Activated B cell treated with CpG ODN at 0.5 μM for 24 hours (primary cell): ENCODE measurements around the gene RAB8A. TPM values are rescaled to one million over a fixed set of nuclear protein-coding genes. Genes with fewer than 3 reads are reported as not detected.
A peak's percentile ranks its signal among the peaks of the same experiment; 100 is the strongest.

ENCODE experiments used
- ATAC-seq: fragments of 200-7000 bp; cut with Tn5 transposase; one replicate; pipeline ENCODE4 v1.10.0; 2021; ENCODE audit warnings: low read depth, mild to moderate bottlenecking, moderate library complexity
- CTCF ChIA-PET: fragments of 350-600 bp; sonication (Branson Sonifier 250); formaldehyde crosslinking; loops from one replicate; lab custom pipeline; 2021; ENCODE audit warnings: antibody characterized with exemption; lab: Charles Lee
- POLR2A ChIA-PET: fragments of 350-600 bp; sonication (Branson Sonifier 250); formaldehyde crosslinking; loops from one replicate; lab custom pipeline; 2021; ENCODE audit warnings: antibody characterized with exemption; lab: Charles Lee
- DNase-seq: peaks from one replicate; pipeline ENCODE4 v3.0.0; 2022
- H3K27ac Mint-ChIP-seq: one replicate; pipeline ENCODE4 v1.8.0; 2020; ENCODE audit warnings: mixed read lengths
- H3K27me3 Mint-ChIP-seq: one replicate; pipeline ENCODE4 v1.8.0; 2021; ENCODE audit warnings: mixed read lengths
- H3K36me3 Mint-ChIP-seq: one replicate; pipeline ENCODE4 v1.8.0; 2021; ENCODE audit warnings: low read depth, mixed read lengths
- H3K4me1 Mint-ChIP-seq: one replicate; pipeline ENCODE4 v1.8.0; 2021; ENCODE audit warnings: mixed read lengths
- H3K4me3 Mint-ChIP-seq: one replicate; pipeline ENCODE4 v1.8.0; 2020; ENCODE audit warnings: mild to moderate bottlenecking, mixed read lengths
- H3K9me3 Mint-ChIP-seq: one replicate; pipeline ENCODE4 v1.8.0; 2020; ENCODE audit warnings: mixed read lengths
- intact Hi-C: fragments of 100-400 bp; cut with micrococcal nuclease; formaldehyde crosslinking; loops from one replicate; pipeline ENCODE4 v1.15.1; 2024
- total RNA-seq: library from RNA; stranded (reverse); gene quantifications from 2 replicates; pipeline ENCODE4 v1.2.3, GENCODE V29; 2022
- TF ChIP-seq, protein P1 (sequence below): fragments of 200-600 bp; IDR thresholded peaks from one replicate; pipeline ENCODE4 v1.8.0; 2022; ENCODE audit warnings: antibody characterized with exemption, mild to moderate bottlenecking

Gene RAB8A
- total RNA-seq, 1 donor from 2014 or later, result 157 TPM

DNA sequence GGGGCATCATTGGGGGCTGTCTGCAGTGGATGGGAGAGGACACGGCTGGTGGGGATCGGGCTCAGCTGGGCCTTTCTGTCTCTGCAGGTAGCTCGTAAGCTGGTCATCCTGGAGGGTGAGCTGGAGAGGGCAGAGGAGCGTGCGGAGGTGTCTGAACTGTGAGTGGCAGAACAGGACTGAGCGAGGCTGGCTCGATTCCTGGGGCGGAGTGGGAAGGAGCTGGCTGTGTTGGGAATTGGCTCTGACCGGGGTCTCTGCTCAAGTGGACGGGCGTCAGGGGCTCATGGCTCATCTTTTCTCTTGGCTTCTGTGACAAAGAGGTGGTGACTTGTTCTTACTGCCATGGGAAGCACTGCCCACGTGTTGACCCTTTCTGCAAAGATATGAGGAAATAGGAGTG, 23.7 kb upstream of the RAB8A start:
- intact Hi-C loops, result no loop called here
- DNase-seq (no peak), ATAC-seq (no peak)
- no peak overlapping the region for H3K27ac Mint-ChIP-seq
- POLR2A ChIA-PET, result interaction anchor here (0.9 to 2.5 kb wide), 4 partner anchors 11 to 97 kb away, joined by 3 to 12 read pairs (median 4); partner anchors contain the start of gene FAM32A
- H3K4me1 Mint-ChIP-seq, result peaks cover 26% of the 10 kb centered on the region
- CTCF ChIA-PET, result interaction anchor here (1.6 kb wide), 1 partner anchor 23 kb away, joined by 4 read pairs; the partner anchor contains the start of gene RAB8A
- H3K4me3 Mint-ChIP-seq, result no peak overlapping the region
- H3K36me3 Mint-ChIP-seq, result peaks cover 86% of the 10 kb centered on the region
- H3K27me3 Mint-ChIP-seq, result no peaks in the 10 kb centered on the region
- H3K9me3 Mint-ChIP-seq, result no peaks in the 10 kb centered on the region
- TF ChIP-seq, protein P1, sequence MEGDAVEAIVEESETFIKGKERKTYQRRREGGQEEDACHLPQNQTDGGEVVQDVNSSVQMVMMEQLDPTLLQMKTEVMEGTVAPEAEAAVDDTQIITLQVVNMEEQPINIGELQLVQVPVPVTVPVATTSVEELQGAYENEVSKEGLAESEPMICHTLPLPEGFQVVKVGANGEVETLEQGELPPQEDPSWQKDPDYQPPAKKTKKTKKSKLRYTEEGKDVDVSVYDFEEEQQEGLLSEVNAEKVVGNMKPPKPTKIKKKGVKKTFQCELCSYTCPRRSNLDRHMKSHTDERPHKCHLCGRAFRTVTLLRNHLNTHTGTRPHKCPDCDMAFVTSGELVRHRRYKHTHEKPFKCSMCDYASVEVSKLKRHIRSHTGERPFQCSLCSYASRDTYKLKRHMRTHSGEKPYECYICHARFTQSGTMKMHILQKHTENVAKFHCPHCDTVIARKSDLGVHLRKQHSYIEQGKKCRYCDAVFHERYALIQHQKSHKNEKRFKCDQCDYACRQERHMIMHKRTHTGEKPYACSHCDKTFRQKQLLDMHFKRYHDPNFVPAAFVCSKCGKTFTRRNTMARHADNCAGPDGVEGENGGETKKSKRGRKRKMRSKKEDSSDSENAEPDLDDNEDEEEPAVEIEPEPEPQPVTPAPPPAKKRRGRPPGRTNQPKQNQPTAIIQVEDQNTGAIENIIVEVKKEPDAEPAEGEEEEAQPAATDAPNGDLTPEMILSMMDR, result no peak

DNA sequence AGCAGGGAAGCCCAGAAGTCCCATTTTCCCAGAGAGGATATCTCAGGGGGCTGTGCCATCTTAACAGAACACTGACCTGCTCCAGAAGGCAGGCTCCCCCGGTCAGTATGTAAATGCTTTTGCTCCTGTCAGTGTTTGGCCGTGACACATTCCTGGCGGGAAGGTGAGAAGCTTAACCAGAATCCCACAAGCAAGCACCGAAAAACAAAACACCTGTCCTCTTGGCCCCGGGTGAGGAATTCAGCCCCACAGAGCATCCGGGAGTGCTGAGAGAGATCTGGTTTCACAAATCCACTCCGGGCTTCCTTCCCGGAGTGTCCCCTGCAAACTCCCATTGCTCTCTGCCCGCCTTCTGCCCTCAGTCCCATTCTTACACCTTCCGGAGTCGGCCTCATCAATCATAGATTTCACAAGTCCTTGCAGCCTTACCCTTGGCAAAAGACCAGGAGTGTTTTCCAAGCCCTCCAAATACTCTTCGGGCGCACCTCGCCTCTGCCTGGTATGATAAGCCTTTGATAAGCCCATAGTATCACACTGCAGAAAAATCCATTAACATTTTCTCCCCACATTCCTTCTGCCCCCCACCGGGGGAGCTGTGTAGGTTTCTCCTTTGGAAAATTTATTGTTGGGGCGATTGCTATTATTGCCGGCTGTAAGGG, 23.2 kb upstream of the RAB8A start:
- Mint-ChIP-seq H3K27me3 (no peaks in the 10 kb centered on the region), H3K4me1 (peaks cover 22% of the 10 kb centered on the region), H3K4me3 (no peak overlapping the region), H3K36me3 (peaks cover 86% of the 10 kb centered on the region), H3K9me3 (no peaks in the 10 kb centered on the region), H3K27ac (no peak overlapping the region)
- POLR2A ChIA-PET, result interaction anchor here (0.6 to 2.5 kb wide), 6 partner anchors 11 to 97 kb away, joined by 3 to 12 read pairs (median 4); partner anchors contain the start of gene FAM32A
- DNase-seq, result no peak
- CTCF ChIA-PET, result interaction anchor here (1.6 kb wide), 1 partner anchor 23 kb away, joined by 4 read pairs; the partner anchor contains the start of gene RAB8A
- intact Hi-C loops, result no loop called here
- TF ChIP-seq, protein P1, result no peak
- ATAC-seq, result no peak

DNA sequence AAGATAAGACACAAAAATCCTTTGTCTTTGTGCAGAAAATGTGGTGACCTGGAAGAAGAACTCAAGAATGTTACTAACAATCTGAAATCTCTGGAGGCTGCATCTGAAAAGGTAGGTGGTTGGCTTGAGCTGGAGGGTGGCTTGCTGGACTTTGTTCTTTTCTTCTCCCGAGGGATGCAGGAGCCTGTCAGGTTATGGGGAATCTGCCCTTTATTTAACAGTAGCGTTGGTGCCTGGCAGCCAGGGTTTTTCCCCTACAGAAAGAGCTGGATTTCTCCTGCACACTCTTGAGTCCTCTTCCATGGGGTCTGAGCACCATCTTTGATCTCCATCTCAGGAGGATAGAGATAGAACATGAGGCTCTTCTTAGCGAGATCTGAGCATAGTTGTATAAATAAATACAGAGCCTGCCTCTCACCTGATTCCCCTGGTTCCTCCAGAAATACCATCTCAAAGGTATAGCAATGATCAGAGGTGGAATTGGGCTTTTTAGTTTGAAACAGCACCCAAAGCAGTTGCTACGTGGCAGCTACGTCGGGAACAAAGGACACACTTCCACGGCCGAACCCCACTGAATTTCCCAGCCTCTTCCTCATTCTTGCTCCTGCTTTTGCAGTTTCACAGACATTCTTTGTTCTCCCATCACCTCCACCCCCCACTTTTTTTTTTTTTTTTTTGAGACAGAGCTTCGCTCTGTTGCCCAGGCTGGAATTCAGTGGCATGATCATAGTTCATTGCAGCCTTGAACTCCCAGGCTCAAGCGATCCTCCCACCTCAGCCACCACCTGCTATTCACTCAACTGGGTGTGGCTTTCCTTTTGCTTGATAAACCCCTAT, 22.5 kb upstream of the RAB8A start:
- no peak overlapping the region for H3K4me3 Mint-ChIP-seq
- H3K9me3 Mint-ChIP-seq, result no peaks in the 10 kb centered on the region
- peaks cover 23% of the 10 kb centered on the region for H3K4me1 Mint-ChIP-seq
- ATAC-seq, result no peak
- intact Hi-C loops, result no loop called here
- no peaks in the 10 kb centered on the region for H3K27me3 Mint-ChIP-seq
- DNase-seq, result no peak
- H3K27ac Mint-ChIP-seq, result peak overlapping the region; percentile 46
- ChIA-PET POLR2A (interaction anchor here (0.6 to 1.4 kb wide), 8 partner anchors 10 to 96 kb away, joined by 3 to 7 read pairs (median 4); partner anchors contain the start of gene FAM32A), CTCF (interaction anchor here (0.6 to 1.6 kb wide), 3 partner anchors 19 to 329 kb away, joined by 3 to 4 read pairs (median 3); partner anchors contain the start of gene RAB8A)
- H3K36me3 Mint-ChIP-seq, result peaks cover 87% of the 10 kb centered on the region
- TF ChIP-seq, protein P1, result no peak

DNA sequence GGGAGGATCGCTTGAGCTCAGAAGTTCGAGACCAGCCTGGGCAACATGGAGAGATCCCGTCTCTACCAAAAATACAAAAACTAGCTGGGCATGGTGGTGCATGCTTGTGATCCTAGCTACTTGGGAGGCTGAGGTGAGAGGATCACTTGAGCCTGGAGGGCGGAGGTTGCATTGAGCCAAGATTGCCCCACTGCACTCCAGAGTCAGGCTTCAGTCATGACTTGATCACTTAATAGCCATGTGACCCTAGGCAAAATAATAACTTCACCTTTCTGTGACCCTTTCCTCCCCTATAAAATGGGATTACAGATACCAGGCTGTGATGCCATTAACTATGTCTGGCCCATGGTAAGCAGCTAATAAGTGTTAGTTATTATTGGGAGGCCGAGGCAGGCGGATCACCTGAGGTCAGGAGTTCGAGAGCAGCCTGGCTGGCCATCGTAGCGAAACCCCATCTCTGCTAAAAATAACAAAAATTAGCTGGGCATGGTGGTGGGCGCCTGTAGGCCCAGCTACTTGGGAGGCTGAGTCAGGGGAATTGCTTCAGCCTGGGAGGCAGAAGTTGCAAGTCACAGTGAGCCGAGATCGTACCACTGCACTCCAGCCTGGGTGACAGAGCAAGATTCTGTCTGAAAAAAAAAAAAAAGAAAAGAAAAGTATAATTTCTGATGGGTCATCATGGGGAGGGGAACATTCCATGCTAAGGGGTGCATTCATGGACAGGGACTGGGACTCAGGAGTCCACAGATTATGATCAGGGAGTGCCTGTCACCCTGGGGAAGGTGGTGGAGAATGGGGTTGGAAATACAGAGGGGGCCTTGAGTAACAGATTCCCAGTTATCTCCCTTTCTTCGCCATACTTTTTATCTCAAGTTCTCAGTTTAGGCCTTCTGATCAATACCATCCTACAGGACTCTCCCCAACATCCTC, 19.9 kb upstream of the RAB8A start:
- Mint-ChIP-seq H3K4me1 (peaks cover 11% of the 10 kb centered on the region), H3K27me3 (no peaks in the 10 kb centered on the region), H3K9me3 (no peaks in the 10 kb centered on the region), H3K36me3 (peaks cover 90% of the 10 kb centered on the region), H3K27ac (no peak overlapping the region), H3K4me3 (no peak overlapping the region)
- CTCF ChIA-PET, result interaction anchor here (1.1 to 1.2 kb wide), 2 partner anchors 19 to 29 kb away, joined by 3 to 7 read pairs; no protein-coding TSS in a partner anchor
- POLR2A ChIA-PET, result interaction anchor here (0.7 to 1.7 kb wide), 5 partner anchors 8 to 19 kb away, joined by 3 to 6 read pairs (median 4); no protein-coding TSS in a partner anchor
- intact Hi-C loops, result no loop called here
- ATAC-seq (no peak), DNase-seq (no peak)
- TF ChIP-seq, protein P1, result no peak
